K562 (cell line): ENCODE data around the gene CDH12. TPM values are rescaled to one million over a fixed set of nuclear protein-coding genes. Genes with fewer than 3 reads are reported as not detected.

Experiments used
- ATAC-seq: fragments of 200-7000 bp; cut with Tn5 transposase; 3 replicates; pipeline ENCODE4 v1.9.1; 2020; ENCODE audit warnings: moderate library complexity
- BruUV-seq: library from RNA; stranded (reverse); fragments of 400-500 nt; replicated peaks from 2 replicates; lab custom pipeline; 2021; lab: Mats Ljungman, UMichigan
- CTCF ChIA-PET: fragments of 300-600 bp; formaldehyde crosslinking; extraction: SDS; loops from one replicate; lab custom pipeline; 2021; ENCODE audit warnings: low intra/inter-chr PET ratio; lab: Yijun Ruan, JAX
- POLR2A ChIA-PET: fragments of 300-600, 350-650 bp; sonication (Branson Sonifier 250); formaldehyde crosslinking; extraction: SDS; loops from one replicate; lab custom pipeline; 2021; ENCODE audit warnings: antibody characterized with exemption, inconsistent platforms; lab: Yijun Ruan, JAX
- DNase-seq, 4 experiments: peaks; one replicate each; pipeline versions ENCODE4 v3.0.0 to v3.0.0-alpha.2; 2011 to 2018; ENCODE audit warnings: low spot score in 3 of 4, mixed read lengths in 3 of 4; ENCODE audit errors: extremely low read depth in 1 of 4
- FAIRE-seq: peaks from 2 replicates; lab custom pipeline; 2011; peaks lifted over from hg19 to GRCh38; lab: Jason Lieb, UNC
- H2AFZ ChIP-seq: 2 replicates; pipeline ENCODE4 v1.6.0; 2011; ENCODE audit warnings: low read depth, low read length, control low read depth, inconsistent platforms
- H3K27ac ChIP-seq: fragments of 200-600 bp; 3 replicates; pipeline ENCODE4 v1.8.0; 2011; ENCODE audit warnings: low read depth, mild to moderate bottlenecking, control low read depth, inconsistent platforms, low read length, moderate library complexity, mixed read lengths; ENCODE audit errors: extremely low read depth
- H3K27me3 ChIP-seq, 2 experiments: fragments of 300-600 bp in 1 of 2; 2 replicates in 1 of 2; 3 replicates in 1 of 2; pipeline versions ENCODE4 v1.6.0 to v1.8.0; 2011; ENCODE audit warnings: inconsistent platforms in 2 of 2, low read length in 2 of 2, mild to moderate bottlenecking in 1 of 2, mixed read lengths in 1 of 2, moderate library complexity in 1 of 2; ENCODE audit not compliant: control insufficient read depth in 2 of 2, insufficient read depth in 2 of 2
- H3K36me3 ChIP-seq: fragments of 300-600 bp; 3 replicates; pipeline ENCODE4 v1.8.0; 2011; ENCODE audit warnings: mild to moderate bottlenecking, low read length, inconsistent platforms; ENCODE audit not compliant: control insufficient read depth, insufficient read depth
- H3K4me1 ChIP-seq, 2 experiments: fragments of 200-600 bp in 1 of 2; replicated peaks in 1 of 2; 2 replicates in 1 of 2; 3 replicates in 1 of 2; pipeline versions ENCODE4 v1.5.1 to v1.8.0; 2011; ENCODE audit warnings: inconsistent platforms in 2 of 2, low read length in 2 of 2, mild to moderate bottlenecking in 1 of 2, mixed read lengths in 1 of 2, moderate library complexity in 1 of 2; ENCODE audit not compliant: control insufficient read depth in 2 of 2, insufficient read depth in 2 of 2
- H3K4me2 ChIP-seq: 2 replicates; pipeline ENCODE4 v1.6.1; 2011; ENCODE audit warnings: low read length, control low read depth, inconsistent platforms, mixed read lengths; ENCODE audit not compliant: insufficient read depth
- H3K4me3 ChIP-seq: fragments of 200-600 bp; sonication (generic), shearing (Covaris generic); 2 replicates; pipeline ENCODE4 v1.5.1; 2016; ENCODE audit warnings: control low read depth, inconsistent platforms
- H3K79me2 ChIP-seq: fragments of 200-600 bp; 3 replicates; pipeline ENCODE4 v1.8.0; 2011; ENCODE audit warnings: low read length, inconsistent platforms; ENCODE audit not compliant: control insufficient read depth, insufficient read depth
- H3K9ac ChIP-seq, 2 experiments: 2 replicates each; pipeline versions ENCODE4 v1.6.0 to v1.6.1; 2011; ENCODE audit warnings: low read depth in 2 of 2, low read length in 2 of 2, control low read depth in 1 of 2, inconsistent platforms in 1 of 2, mild to moderate bottlenecking in 1 of 2, mixed read lengths in 1 of 2; ENCODE audit not compliant: insufficient read depth in 1 of 2
- H3K9me1 ChIP-seq: one replicate; pipeline ENCODE4 v1.6.0; 2011; ENCODE audit warnings: inconsistent platforms, mild to moderate bottlenecking, low read length, moderate library complexity; ENCODE audit not compliant: control insufficient read depth, insufficient read depth
- H3K9me3 ChIP-seq: replicated peaks from 2 replicates; pipeline ENCODE4 v1.5.1; 2011; ENCODE audit warnings: low read depth, low read length, inconsistent platforms; ENCODE audit not compliant: control insufficient read depth, insufficient read depth
- H4K20me1 ChIP-seq: replicated peaks from 2 replicates; pipeline ENCODE4 v1.6.1; 2011; ENCODE audit warnings: low read length, inconsistent platforms, mixed read lengths; ENCODE audit not compliant: control insufficient read depth, insufficient read depth
- CCAR2 ChIP-seq: fragments of 200-400 bp; formaldehyde crosslinking; IDR thresholded peaks from 2 replicates; pipeline ENCODE4 v1.6.1; 2017; ENCODE audit warnings: mild to moderate bottlenecking, low read depth, low read length
- CREBBP ChIP-seq: IDR thresholded peaks from one replicate; pipeline ENCODE4 v1.6.1; 2012; ENCODE audit warnings: low read depth, mild to moderate bottlenecking, control low read depth, inconsistent platforms, low read length
- GATA2 ChIP-seq: sonication (generic); formaldehyde crosslinking; IDR thresholded peaks from 2 replicates; pipeline ENCODE4 v1.4.0; 2020; ENCODE audit warnings: mild to moderate bottlenecking, missing genetic modification reagents
- MEF2D ChIP-seq: conservative IDR thresholded peaks from 2 replicates; pipeline ENCODE4 v1.6.1; 2016; ENCODE audit warnings: low read depth, missing genetic modification characterization, missing compliant biosample characterization
- NFIC ChIP-seq: fragments of 450-650 bp; IDR thresholded peaks from 2 replicates; pipeline ENCODE4 v1.6.1; 2017; ENCODE audit warnings: mild to moderate bottlenecking, inconsistent platforms
- NUFIP1 ChIP-seq: fragments of 450-650 bp; IDR thresholded peaks from 2 replicates; pipeline ENCODE4 v1.6.1; 2018; ENCODE audit not compliant: partially characterized antibody
- SIN3A ChIP-seq, 2 experiments: fragments of 150-350 bp in 1 of 2; IDR thresholded peaks; 2 replicates each; pipeline ENCODE4 v1.6.1; 2011 to 2016; ENCODE audit warnings: borderline replicate concordance in 2 of 2, low read depth in 2 of 2, low read length in 2 of 2, mild to moderate bottlenecking in 2 of 2, moderate library complexity in 2 of 2; ENCODE audit not compliant: control insufficient read depth in 1 of 2
- TAF9B ChIP-seq: fragments of 450-650 bp; IDR thresholded peaks from 2 replicates; pipeline ENCODE4 v1.6.1; 2018; ENCODE audit warnings: mild to moderate bottlenecking; ENCODE audit not compliant: partially characterized antibody
- TEAD4 ChIP-seq, 2 experiments: sonication (generic) in 1 of 2; formaldehyde crosslinking in 1 of 2; IDR thresholded peaks; 2 replicates each; pipeline versions ENCODE4 v1.6.1 to v1.8.0; 2012 to 2022; ENCODE audit warnings: borderline replicate concordance in 1 of 2, inconsistent platforms in 1 of 2, low read length in 1 of 2, mild to moderate bottlenecking in 1 of 2, missing genetic modification reagents in 1 of 2
- TOE1 ChIP-seq, 2 experiments: fragments of 450-650 bp in 1 of 2; sonication (generic) in 1 of 2; formaldehyde crosslinking in 1 of 2; IDR thresholded peaks; 2 replicates each; pipeline versions ENCODE4 v1.7.1 to v1.8.0; 2016 to 2022; ENCODE audit warnings: borderline replicate concordance in 2 of 2, mild to moderate bottlenecking in 2 of 2, antibody characterized with exemption in 1 of 2, inconsistent platforms in 1 of 2, low read depth in 1 of 2, missing genetic modification reagents in 1 of 2, moderate library complexity in 1 of 2
- ZNF217 ChIP-seq: sonication (generic); formaldehyde crosslinking; IDR thresholded peaks from 2 replicates; pipeline ENCODE4 v1.8.0; 2022; ENCODE audit warnings: mild to moderate bottlenecking, missing genetic modification reagents
- ZZZ3 ChIP-seq: fragments of 450-650 bp; IDR thresholded peaks from 2 replicates; pipeline ENCODE4 v1.6.1; 2016; ENCODE audit warnings: antibody characterized with exemption, mild to moderate bottlenecking, moderate library complexity
- WGBS: fragments of 100-300 bp; shearing (Covaris generic); methylation state at CpG from one replicate; pipeline ENCODE4 v1.1.6; 2016; ENCODE audit warnings: low coverage, mixed read lengths; ENCODE audit not compliant: insufficient coverage; ENCODE audit errors: missing lambda C conversion rate; 5-methylcytosine and 5-hydroxymethylcytosine counted together
- in situ Hi-C: fragments of 300-500 bp; cut with MboI; formaldehyde crosslinking; loops from 4 replicates; pipeline ENCODE4 v1.15.0; 2018; ENCODE audit warnings: inconsistent platforms, mixed read lengths
- intact Hi-C: fragments of 100-400 bp; cut with micrococcal nuclease; formaldehyde crosslinking; loops from 2 replicates; pipeline ENCODE4 v1.14.2; 2022
- polyA plus RNA-seq, 8 experiments: library from polyadenylated mRNA; depleted of rRNA in 4 of 8; stranded (reverse) in 5 of 8; unstranded in 3 of 8; fragments of >200 nt; fragmentation: Nextera tagmentation in 2 of 8; fragmentation: Illumina TruSeq in 1 of 8; extraction: Ambion mirVana in 2 of 8; extraction: Trizol in 1 of 8; gene quantifications; 2 replicates each; pipeline versions ENCODE4 v1.2.1 to v1.2.3, GENCODE V29; 2011 to 2014; ENCODE audit warnings: inconsistent platforms in 1 of 8, missing spikeins in 1 of 8
- total RNA-seq, 7 experiments: library from RNA; depleted of rRNA in 6 of 7; stranded (reverse); fragments of >200 nt in 6 of 7; fragmentation: Illumina TruSeq in 2 of 7; extraction: Trizol in 2 of 7; gene quantifications; 2 replicates each; pipeline versions ENCODE4 v1.2.1 to v1.2.3, GENCODE V29; 2011 to 2021; ENCODE audit warnings: low replicate concordance in 1 of 7
- TF ChIP-seq, protein P1 (sequence below): sonication (generic); formaldehyde crosslinking; IDR thresholded peaks from 2 replicates; pipeline ENCODE4 v1.8.0; 2023; ENCODE audit warnings: mild to moderate bottlenecking, missing genetic modification reagents
- TF ChIP-seq, protein P2 (sequence below): fragments of 150-350 bp; IDR thresholded peaks from 2 replicates; pipeline ENCODE4 v1.6.1; 2014; ENCODE audit warnings: low read depth, mild to moderate bottlenecking, low read length, borderline replicate concordance

CDH12 gene
- total and polyA plus RNA-seq, 9 of the 15 experiments (the other 6 are each of a cell fraction or from before 2014, with no cell fraction given): 0.03 to 1.7 (median 0.37) TPM

DNA sequence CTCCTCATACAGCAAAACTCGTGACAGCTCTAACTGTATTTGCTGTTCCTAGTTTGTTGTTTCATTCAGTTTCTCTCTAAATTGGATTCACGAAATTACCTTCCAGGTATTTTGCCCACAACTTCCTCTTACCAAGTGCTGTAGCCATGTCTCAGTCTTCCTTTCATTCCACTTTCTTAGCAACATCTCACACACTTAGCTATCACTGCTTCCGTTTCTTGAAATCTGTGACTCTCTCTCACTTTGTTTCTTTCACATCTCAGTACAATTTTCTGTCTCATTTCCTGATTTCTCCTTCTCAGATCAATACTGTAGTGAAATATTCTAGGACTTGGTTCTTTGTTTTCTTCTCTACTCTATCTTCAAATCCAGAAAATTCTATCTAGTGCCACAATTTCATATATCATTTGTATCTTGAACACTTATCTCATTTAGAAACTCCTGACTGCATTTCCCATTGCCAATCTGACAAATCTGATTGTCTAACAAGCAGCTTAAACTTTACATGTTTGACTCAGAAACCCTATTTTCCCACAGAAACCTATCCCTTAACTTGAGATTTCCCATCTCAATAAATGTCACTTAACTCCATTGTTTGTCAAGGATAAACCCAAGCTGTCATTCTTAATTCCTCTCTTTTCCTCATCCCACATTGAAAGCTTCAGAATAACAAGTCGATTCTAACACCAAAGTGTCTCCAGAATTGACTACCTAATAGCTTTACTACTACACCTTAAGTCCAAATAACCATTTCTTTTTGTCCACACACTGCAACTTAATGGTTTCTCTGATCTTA is 303.1 kb downstream of the CDH12 start:
- no peaks in the 10 kb centered on the region for H3K9me1 ChIP-seq
- H3K4me1 ChIP-seq: no peaks in the 10 kb centered on the region
- WGBS: 1% methylated on average over 4 of the region's 4 CpGs
- H2AFZ ChIP-seq: no peak overlapping the region
- H3K4me2 ChIP-seq: no peak overlapping the region
- no peaks in the 10 kb centered on the region for H4K20me1 ChIP-seq
- no TSS peak for BruUV-seq
- H3K9ac ChIP-seq: no peak overlapping the region
- ChIA-PET CTCF (no interaction called here), POLR2A (no interaction called here)
- no peaks in the 10 kb centered on the region for H3K79me2 ChIP-seq
- in situ Hi-C loops (no loop called here), intact Hi-C loops (no loop called here)
- no peaks in the 10 kb centered on the region for H3K27me3 ChIP-seq
- no peak for FAIRE-seq
- no peak overlapping the region for H3K27ac ChIP-seq
- ATAC-seq: no peak
- H3K9me3 ChIP-seq: peaks cover 2% of the 10 kb centered on the region
- H3K4me3 ChIP-seq: no peak overlapping the region
- no peaks in the 10 kb centered on the region for H3K36me3 ChIP-seq
- no peak for DNase-seq
- TF ChIP-seq NUFIP1: no peak
- TF ChIP-seq GATA2 (CRISPR knock-in tag): no peak
- TF ChIP-seq CCAR2: no peak
- TF ChIP-seq TOE1 (IDR thresholded peaks at IDR 0.05; ENCODE audit: borderline replicate concordance): no peak
- TF ChIP-seq TOE1 (CRISPR knock-in tag; IDR thresholded peaks at IDR 0.05; ENCODE audit: borderline replicate concordance, low read depth): no peak
- no peak for TF ChIP-seq ZZZ3
- TF ChIP-seq, protein P1, sequence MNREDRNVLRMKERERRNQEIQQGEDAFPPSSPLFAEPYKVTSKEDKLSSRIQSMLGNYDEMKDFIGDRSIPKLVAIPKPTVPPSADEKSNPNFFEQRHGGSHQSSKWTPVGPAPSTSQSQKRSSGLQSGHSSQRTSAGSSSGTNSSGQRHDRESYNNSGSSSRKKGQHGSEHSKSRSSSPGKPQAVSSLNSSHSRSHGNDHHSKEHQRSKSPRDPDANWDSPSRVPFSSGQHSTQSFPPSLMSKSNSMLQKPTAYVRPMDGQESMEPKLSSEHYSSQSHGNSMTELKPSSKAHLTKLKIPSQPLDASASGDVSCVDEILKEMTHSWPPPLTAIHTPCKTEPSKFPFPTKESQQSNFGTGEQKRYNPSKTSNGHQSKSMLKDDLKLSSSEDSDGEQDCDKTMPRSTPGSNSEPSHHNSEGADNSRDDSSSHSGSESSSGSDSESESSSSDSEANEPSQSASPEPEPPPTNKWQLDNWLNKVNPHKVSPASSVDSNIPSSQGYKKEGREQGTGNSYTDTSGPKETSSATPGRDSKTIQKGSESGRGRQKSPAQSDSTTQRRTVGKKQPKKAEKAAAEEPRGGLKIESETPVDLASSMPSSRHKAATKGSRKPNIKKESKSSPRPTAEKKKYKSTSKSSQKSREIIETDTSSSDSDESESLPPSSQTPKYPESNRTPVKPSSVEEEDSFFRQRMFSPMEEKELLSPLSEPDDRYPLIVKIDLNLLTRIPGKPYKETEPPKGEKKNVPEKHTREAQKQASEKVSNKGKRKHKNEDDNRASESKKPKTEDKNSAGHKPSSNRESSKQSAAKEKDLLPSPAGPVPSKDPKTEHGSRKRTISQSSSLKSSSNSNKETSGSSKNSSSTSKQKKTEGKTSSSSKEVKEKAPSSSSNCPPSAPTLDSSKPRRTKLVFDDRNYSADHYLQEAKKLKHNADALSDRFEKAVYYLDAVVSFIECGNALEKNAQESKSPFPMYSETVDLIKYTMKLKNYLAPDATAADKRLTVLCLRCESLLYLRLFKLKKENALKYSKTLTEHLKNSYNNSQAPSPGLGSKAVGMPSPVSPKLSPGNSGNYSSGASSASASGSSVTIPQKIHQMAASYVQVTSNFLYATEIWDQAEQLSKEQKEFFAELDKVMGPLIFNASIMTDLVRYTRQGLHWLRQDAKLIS (CRISPR knock-in tag): no peak
- TF ChIP-seq CREBBP: no peak
- TF ChIP-seq, protein P2, sequence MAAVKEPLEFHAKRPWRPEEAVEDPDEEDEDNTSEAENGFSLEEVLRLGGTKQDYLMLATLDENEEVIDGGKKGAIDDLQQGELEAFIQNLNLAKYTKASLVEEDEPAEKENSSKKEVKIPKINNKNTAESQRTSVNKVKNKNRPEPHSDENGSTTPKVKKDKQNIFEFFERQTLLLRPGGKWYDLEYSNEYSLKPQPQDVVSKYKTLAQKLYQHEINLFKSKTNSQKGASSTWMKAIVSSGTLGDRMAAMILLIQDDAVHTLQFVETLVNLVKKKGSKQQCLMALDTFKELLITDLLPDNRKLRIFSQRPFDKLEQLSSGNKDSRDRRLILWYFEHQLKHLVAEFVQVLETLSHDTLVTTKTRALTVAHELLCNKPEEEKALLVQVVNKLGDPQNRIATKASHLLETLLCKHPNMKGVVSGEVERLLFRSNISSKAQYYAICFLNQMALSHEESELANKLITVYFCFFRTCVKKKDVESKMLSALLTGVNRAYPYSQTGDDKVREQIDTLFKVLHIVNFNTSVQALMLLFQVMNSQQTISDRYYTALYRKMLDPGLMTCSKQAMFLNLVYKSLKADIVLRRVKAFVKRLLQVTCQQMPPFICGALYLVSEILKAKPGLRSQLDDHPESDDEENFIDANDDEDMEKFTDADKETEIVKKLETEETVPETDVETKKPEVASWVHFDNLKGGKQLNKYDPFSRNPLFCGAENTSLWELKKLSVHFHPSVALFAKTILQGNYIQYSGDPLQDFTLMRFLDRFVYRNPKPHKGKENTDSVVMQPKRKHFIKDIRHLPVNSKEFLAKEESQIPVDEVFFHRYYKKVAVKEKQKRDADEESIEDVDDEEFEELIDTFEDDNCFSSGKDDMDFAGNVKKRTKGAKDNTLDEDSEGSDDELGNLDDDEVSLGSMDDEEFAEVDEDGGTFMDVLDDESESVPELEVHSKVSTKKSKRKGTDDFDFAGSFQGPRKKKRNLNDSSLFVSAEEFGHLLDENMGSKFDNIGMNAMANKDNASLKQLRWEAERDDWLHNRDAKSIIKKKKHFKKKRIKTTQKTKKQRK: no peak
- no peak for TF ChIP-seq TAF9B
- TF ChIP-seq TEAD4 (IDR thresholded peaks at IDR 0.05; ENCODE audit: low read length): no peak
- no peak for TF ChIP-seq TEAD4 (CRISPR knock-in tag; IDR thresholded peaks at IDR 0.05; ENCODE audit: borderline replicate concordance)
- TF ChIP-seq SIN3A (IDR thresholded peaks at IDR 0.05; ENCODE audit: borderline replicate concordance in 2 of 2, control insufficient read depth in 1 of 2, low read depth in 2 of 2, low read length in 2 of 2): no peak
- TF ChIP-seq MEF2D (tag): no peak
- TF ChIP-seq ZNF217 (CRISPR knock-in tag): no peak
- TF ChIP-seq NFIC: no peak
